Keratinocyte (primary cell): ENCODE measurements around the gene BCL11B. TPM values are rescaled to one million over a fixed set of nuclear protein-coding genes. Genes with fewer than 3 reads are reported as not detected.

Source experiments
- DNase-seq: peaks from one replicate; pipeline ENCODE4 v3.0.0-alpha.2; 2011; ENCODE audit warnings: low read depth, missing footprints, low spot score
- FAIRE-seq: peaks from 2 replicates; lab custom pipeline; 2011; peaks lifted over from hg19 to GRCh38; lab: Jason Lieb, UNC
- H2AFZ ChIP-seq: 2 replicates; pipeline ENCODE4 v1.6.0; 2012; ENCODE audit warnings: low read length, control low read depth, inconsistent platforms; ENCODE audit not compliant: control insufficient read depth
- H3K27ac ChIP-seq: 2 replicates; pipeline ENCODE4 v1.5.1; 2011; ENCODE audit warnings: low read length; ENCODE audit not compliant: control insufficient read depth, insufficient read depth
- H3K27me3 ChIP-seq: 3 replicates; pipeline ENCODE4 v1.6.0; 2011; ENCODE audit warnings: low read length; ENCODE audit not compliant: control insufficient read depth, insufficient read depth; ENCODE audit errors: extremely low read depth
- H3K36me3 ChIP-seq, 2 experiments: 2 replicates in 1 of 2; 3 replicates in 1 of 2; pipeline ENCODE4 v1.5.1; 2011; ENCODE audit warnings: low read length in 2 of 2, mild to moderate bottlenecking in 1 of 2; ENCODE audit not compliant: control insufficient read depth in 2 of 2, insufficient read depth in 2 of 2; ENCODE audit errors: extremely low read depth in 1 of 2
- H3K4me1 ChIP-seq: 3 replicates; pipeline ENCODE4 v1.5.1; 2011; ENCODE audit warnings: low read length; ENCODE audit not compliant: control insufficient read depth, insufficient read depth; ENCODE audit errors: extremely low read depth
- H3K4me2 ChIP-seq: 3 replicates; pipeline ENCODE4 v1.6.0; 2011; ENCODE audit warnings: low read depth, low read length; ENCODE audit not compliant: control insufficient read depth, insufficient read depth; ENCODE audit errors: extremely low read depth
- H3K4me3 ChIP-seq, 3 experiments: fragments of 200-600 bp in 1 of 3; sonication (generic) in 1 of 3; 2 replicates in 2 of 3; 3 replicates in 1 of 3; pipeline ENCODE4 v1.5.1; 2011 to 2016; ENCODE audit warnings: low read length in 3 of 3, mild to moderate bottlenecking in 3 of 3, control low read depth in 2 of 3, inconsistent platforms in 1 of 3, low read depth in 1 of 3, mixed read lengths in 1 of 3, mixed run types in 1 of 3, moderate library complexity in 1 of 3; ENCODE audit not compliant: control insufficient read depth in 2 of 3, insufficient read depth in 2 of 3; ENCODE audit errors: extremely low read depth in 1 of 3
- H3K79me2 ChIP-seq: 2 replicates; pipeline ENCODE4 v1.6.0; 2012; ENCODE audit warnings: low read length; ENCODE audit not compliant: control insufficient read depth, insufficient read depth
- H3K9ac ChIP-seq: 3 replicates; pipeline ENCODE4 v1.6.0; 2011; ENCODE audit warnings: low read length; ENCODE audit not compliant: control insufficient read depth, insufficient read depth; ENCODE audit errors: extremely low read depth
- H3K9me1 ChIP-seq: 3 replicates; pipeline ENCODE4 v1.6.0; 2011; ENCODE audit warnings: low read length; ENCODE audit not compliant: control insufficient read depth, insufficient read depth; ENCODE audit errors: extremely low read depth
- H3K9me3 ChIP-seq: 2 replicates; pipeline ENCODE4 v1.5.1; 2012; ENCODE audit warnings: low read depth, low read length; ENCODE audit not compliant: control insufficient read depth
- H4K20me1 ChIP-seq: 3 replicates; pipeline ENCODE4 v1.6.0; 2011; ENCODE audit warnings: low read length; ENCODE audit not compliant: control insufficient read depth, insufficient read depth; ENCODE audit errors: extremely low read depth
- CTCF ChIP-seq, 3 experiments: IDR thresholded peaks in 1 of 3; conservative IDR thresholded peaks in 1 of 3; optimal IDR thresholded peaks in 1 of 3; 2 replicates in 2 of 3; 3 replicates in 1 of 3; pipeline versions ENCODE3 to v1.5.1; 2011; ENCODE audit warnings: low read length in 3 of 3, mild to moderate bottlenecking in 3 of 3, moderate library complexity in 2 of 3, control low read depth in 1 of 3, inconsistent platforms in 1 of 3; ENCODE audit not compliant: insufficient read depth in 2 of 3; ENCODE audit errors: extremely low read depth in 1 of 3
- EZH2 ChIP-seq: IDR thresholded peaks from one replicate; pipeline ENCODE4 v1.6.1; 2012; ENCODE audit warnings: inconsistent platforms, mild to moderate bottlenecking, low read length, moderate library complexity
- dilution Hi-C: fragments of 300-500 bp; cut with MboI; formaldehyde crosslinking; loops from one replicate; pipeline ENCODE4 v1.7.0; 2020; ENCODE audit warnings: low sequenced_read_pairs; ENCODE audit not compliant: extremely low pct_ligation_motif_present
- polyA plus RNA-seq, 5 experiments: library from polyadenylated mRNA; depleted of rRNA in 3 of 5; stranded (reverse) in 3 of 5; stranded (forward) in 1 of 5; unstranded in 1 of 5; fragments of >200 nt; gene quantifications; 1 replicate in 1 of 5; 2 replicates in 3 of 5; 3 replicates in 1 of 5; pipeline versions ENCODE4 v1.2.1 to v1.2.3, GENCODE V29; 2011 to 2012; ENCODE audit warnings: missing spikeins in 2 of 5, low read depth in 1 of 5, low replicate concordance in 1 of 5

BCL11B gene
- polyA plus RNA-seq, 1 donor (not counting 4 experiments of a cell fraction or from before 2014, with no cell fraction given), result 5.2 TPM

GRCh38 chr14:99214701-99215100 lies 57.3 kb downstream of the BCL11B start:
- no peak overlapping the region for H3K4me2 ChIP-seq
- DNase-seq (no peak), FAIRE-seq (no peak)
- no peak overlapping the region for H3K9ac ChIP-seq
- peaks cover 0 to 3% of the 10 kb centered on the region in 2 experiments for H3K36me3 ChIP-seq
- H3K4me3 ChIP-seq, result no peak overlapping the region
- no peak for TF ChIP-seq EZH2
- no peaks in the 10 kb centered on the region for H3K27me3 ChIP-seq
- H3K9me1 ChIP-seq, result peaks cover 6% of the 10 kb centered on the region
- peaks cover 85% of the 10 kb centered on the region for H3K79me2 ChIP-seq
- dilution Hi-C loops, result no loop called here
- peaks cover 10% of the 10 kb centered on the region for H4K20me1 ChIP-seq
- H3K27ac ChIP-seq, result no peak overlapping the region
- H2AFZ ChIP-seq, result no peak overlapping the region
- H3K4me1 ChIP-seq, result peaks cover 68% of the 10 kb centered on the region
- H3K9me3 ChIP-seq, result no peaks in the 10 kb centered on the region

GRCh38 chr14:99213527-99213971 lies 58.4 kb downstream of the BCL11B start:
- dilution Hi-C loops, result no loop called here
- H3K9me1 ChIP-seq, result peaks cover 6% of the 10 kb centered on the region
- peak overlapping the region; percentile 46 for H3K4me2 ChIP-seq
- peaks cover 10% of the 10 kb centered on the region for H4K20me1 ChIP-seq
- peaks cover 90% of the 10 kb centered on the region for H3K79me2 ChIP-seq
- DNase-seq (no peak), FAIRE-seq (no peak)
- no peak overlapping the region for H3K4me3 ChIP-seq
- no peaks in the 10 kb centered on the region for H3K9me3 ChIP-seq
- H3K4me1 ChIP-seq, result peaks cover 75% of the 10 kb centered on the region
- no peaks in the 10 kb centered on the region for H3K27me3 ChIP-seq
- no peak overlapping the region for H3K27ac ChIP-seq
- H3K9ac ChIP-seq, result no peak overlapping the region
- no peak overlapping the region for H2AFZ ChIP-seq
- H3K36me3 ChIP-seq, result peaks cover 0 to 3% of the 10 kb centered on the region in 2 experiments
- TF ChIP-seq CTCF (optimal IDR thresholded peaks at IDR 0.05 in 1 of 3, IDR thresholded peaks at IDR 0.05 in 1 of 3, conservative IDR thresholded peaks at IDR 0.05 in 1 of 3; ENCODE audit: extremely low read depth in 1 of 3, insufficient read depth in 2 of 3, low read length in 3 of 3) (no peak), EZH2 (no peak)

- H3K79me2 ChIP-seq, result peaks cover 95% of the 10 kb centered on the region
- dilution Hi-C loops, result no loop called here
- peak; percentile 49 for FAIRE-seq
Measured at GRCh38 chr14:99213101-99213500, 58.9 kb downstream of the BCL11B start.

More at GRCh38 chr14:99213101-99213500, 58.9 kb downstream of the BCL11B start:
- Histone ChIP-seq H3K9me3 (no peaks in the 10 kb centered on the region), H3K4me2 (peak overlapping the region; percentile 46), H3K9ac (no peak overlapping the region), H3K4me1 (peaks cover 75% of the 10 kb centered on the region), H3K27me3 (no peaks in the 10 kb centered on the region), H3K27ac (no peak overlapping the region), H3K9me1 (peaks cover 6% of the 10 kb centered on the region), H3K36me3 (peaks cover 0 to 5% of the 10 kb centered on the region in 2 experiments), H2AFZ (no peak overlapping the region), H3K4me3 (no peak overlapping the region), H4K20me1 (peaks cover 10% of the 10 kb centered on the region)
- TF ChIP-seq EZH2 (no peak), CTCF (optimal IDR thresholded peaks at IDR 0.05 in 1 of 3, IDR thresholded peaks at IDR 0.05 in 1 of 3, conservative IDR thresholded peaks at IDR 0.05 in 1 of 3; ENCODE audit: extremely low read depth in 1 of 3, insufficient read depth in 2 of 3, low read length in 3 of 3) (no peak)
- no peak for DNase-seq
